Gastrocnemius medialis (tissue), 4 donors: ENCODE data around the gene SNAP25.

ENCODE experiments used
- POLR2A ChIP-seq, 2 donors: fragments of 450-650 bp; IDR thresholded peaks; one replicate each; pipeline ENCODE4 v1.6.1; 2017; ENCODE audit warnings: antibody characterized with exemption in 2 of 2, mild to moderate bottlenecking in 2 of 2, moderate library complexity in 2 of 2
- TF ChIP-seq, protein P1 (sequence below), 5 experiments: fragments of 450-650 bp in 3 of 5; fragments of 200-600 bp in 2 of 5; sonication (generic) in 2 of 5; IDR thresholded peaks in 4 of 5; conservative IDR thresholded peaks in 1 of 5; 1 replicate in 4 of 5; 2 replicates in 1 of 5; pipeline ENCODE4 v1.5.1; 2016 to 2019; ENCODE audit warnings: antibody characterized with exemption in 5 of 5, mild to moderate bottlenecking in 3 of 5, moderate library complexity in 3 of 5

DNA sequence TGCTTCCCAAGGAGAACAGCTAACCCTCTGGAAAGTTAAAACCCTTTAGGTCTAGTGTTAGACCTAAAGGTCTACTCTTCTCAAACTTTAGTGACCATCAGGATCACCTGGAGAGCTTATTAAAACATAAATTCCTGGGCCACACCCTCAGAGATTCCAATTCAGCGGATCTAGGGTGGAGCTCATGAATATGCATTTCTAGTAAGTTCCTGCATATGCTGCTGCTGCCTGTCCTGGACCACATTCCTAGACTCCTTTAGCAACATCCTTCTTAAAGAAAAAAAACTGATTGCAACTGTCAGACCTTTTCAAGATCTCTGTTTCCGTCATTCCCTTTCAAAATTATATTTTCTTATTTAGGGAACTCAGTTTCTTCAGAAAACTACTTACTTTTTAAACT lies 31.2 kb downstream of the SNAP25 start:
- TF ChIP-seq, protein P1, sequence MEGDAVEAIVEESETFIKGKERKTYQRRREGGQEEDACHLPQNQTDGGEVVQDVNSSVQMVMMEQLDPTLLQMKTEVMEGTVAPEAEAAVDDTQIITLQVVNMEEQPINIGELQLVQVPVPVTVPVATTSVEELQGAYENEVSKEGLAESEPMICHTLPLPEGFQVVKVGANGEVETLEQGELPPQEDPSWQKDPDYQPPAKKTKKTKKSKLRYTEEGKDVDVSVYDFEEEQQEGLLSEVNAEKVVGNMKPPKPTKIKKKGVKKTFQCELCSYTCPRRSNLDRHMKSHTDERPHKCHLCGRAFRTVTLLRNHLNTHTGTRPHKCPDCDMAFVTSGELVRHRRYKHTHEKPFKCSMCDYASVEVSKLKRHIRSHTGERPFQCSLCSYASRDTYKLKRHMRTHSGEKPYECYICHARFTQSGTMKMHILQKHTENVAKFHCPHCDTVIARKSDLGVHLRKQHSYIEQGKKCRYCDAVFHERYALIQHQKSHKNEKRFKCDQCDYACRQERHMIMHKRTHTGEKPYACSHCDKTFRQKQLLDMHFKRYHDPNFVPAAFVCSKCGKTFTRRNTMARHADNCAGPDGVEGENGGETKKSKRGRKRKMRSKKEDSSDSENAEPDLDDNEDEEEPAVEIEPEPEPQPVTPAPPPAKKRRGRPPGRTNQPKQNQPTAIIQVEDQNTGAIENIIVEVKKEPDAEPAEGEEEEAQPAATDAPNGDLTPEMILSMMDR (IDR thresholded peaks at IDR 0.05 in 4 of 5, conservative IDR thresholded peaks at IDR 0.05 in 1 of 5) = no peak
- TF ChIP-seq POLR2A (IDR thresholded peaks at IDR 0.05) = no peak
